T-cell (primary cell): Measurements from ENCODE around the gene RGS7. TPM values are rescaled to one million over a fixed set of nuclear protein-coding genes. Genes with fewer than 3 reads are reported as not detected.

Experiments
- ATAC-seq, 4 experiments: fragments of 200-7000 bp in 3 of 4; fragments of 150-1000 bp in 1 of 4; cut with Tn5 transposase; replicated peaks in 1 of 4; 1 replicate in 3 of 4; 2 replicates in 1 of 4; pipeline ENCODE4 v1.10.0; 2021; ENCODE audit warnings: moderate library complexity in 3 of 4, mild to moderate bottlenecking in 2 of 4, moderate number of reproducible peaks in 1 of 4
- CTCF ChIA-PET, 2 donors: fragments of 300-600 bp; sonication (Branson Sonifier 250); formaldehyde crosslinking; loops; one replicate each; lab custom pipeline; 2022; ENCODE audit warnings: antibody characterized with exemption in 2 of 2; lab: Charles Lee
- POLR2A ChIA-PET, 2 donors: fragments of 300-600 bp; sonication (Branson Sonifier 250); formaldehyde crosslinking; loops; one replicate each; lab custom pipeline; 2022; ENCODE audit warnings: antibody characterized with exemption in 2 of 2; lab: Charles Lee
- DNase-seq, 35 experiments: peaks; one replicate each; pipeline versions ENCODE4 v3.0.0 to v3.0.0-alpha.2; 2013 to 2023
- H3K27ac ChIP-seq: one replicate; pipeline ENCODE4 v1.5.1; 2013; ENCODE audit warnings: low read length
- H3K27me3 ChIP-seq, 2 experiments: replicated peaks in 1 of 2; 1 replicate in 1 of 2; 2 replicates in 1 of 2; pipeline versions ENCODE4 v1.6.1 to v1.7.0; 2013; ENCODE audit warnings: low read length in 1 of 2, mixed read lengths in 1 of 2; ENCODE audit not compliant: control insufficient read depth in 2 of 2, insufficient read depth in 2 of 2; ENCODE audit errors: extremely low read depth in 1 of 2
- H3K36me3 ChIP-seq, 2 donors: 1 replicate in 1 of 2; 2 replicates in 1 of 2; pipeline versions ENCODE4 v1.6.1 to v1.7.0; 2013; ENCODE audit warnings: low read length in 1 of 2; ENCODE audit not compliant: control insufficient read depth in 2 of 2, insufficient read depth in 1 of 2; ENCODE audit errors: extremely low read depth in 1 of 2
- H3K4me1 ChIP-seq, 2 experiments: 1 replicate in 1 of 2; 2 replicates in 1 of 2; pipeline versions ENCODE4 v1.6.1 to v1.7.0; 2013; ENCODE audit warnings: low read length in 2 of 2, mixed read lengths in 1 of 2; ENCODE audit not compliant: insufficient read depth in 2 of 2, control insufficient read depth in 1 of 2; ENCODE audit errors: extremely low read depth in 1 of 2
- H3K4me3 ChIP-seq, 2 donors: 1 replicate in 1 of 2; 2 replicates in 1 of 2; pipeline versions ENCODE4 v1.5.1 to v1.7.0; 2013; ENCODE audit warnings: mild to moderate bottlenecking in 2 of 2, low read length in 1 of 2, moderate library complexity in 1 of 2; ENCODE audit not compliant: control insufficient read depth in 1 of 2; ENCODE audit errors: extremely low read depth in 1 of 2
- H3K9me3 ChIP-seq: 2 replicates; pipeline ENCODE4 v1.7.0; 2013
- H3K27ac Mint-ChIP-seq, 2 donors: one replicate each; pipeline ENCODE4 v1.8.0; 2020 to 2021; ENCODE audit warnings: mild to moderate bottlenecking in 2 of 2, mixed read lengths in 2 of 2
- H3K27me3 Mint-ChIP-seq, 2 donors: one replicate each; pipeline ENCODE4 v1.8.0; 2021 to 2022; ENCODE audit warnings: mixed read lengths in 2 of 2
- H3K36me3 Mint-ChIP-seq: one replicate; pipeline ENCODE4 v1.8.0; 2021; ENCODE audit warnings: mixed read lengths
- H3K4me1 Mint-ChIP-seq, 3 donors: one replicate each; pipeline ENCODE4 v1.8.0; 2020 to 2022; ENCODE audit warnings: mixed read lengths in 3 of 3, mild to moderate bottlenecking in 1 of 3
- H3K4me3 Mint-ChIP-seq, 3 donors: one replicate each; pipeline ENCODE4 v1.8.0; 2020 to 2022; ENCODE audit warnings: mild to moderate bottlenecking in 3 of 3, mixed read lengths in 3 of 3, moderate library complexity in 3 of 3
- H3K9me3 Mint-ChIP-seq, 3 donors: one replicate each; pipeline ENCODE4 v1.8.0; 2020 to 2022; ENCODE audit warnings: mixed read lengths in 3 of 3
- WGBS: methylation state at CpG from one replicate; pipeline ENCODE4 v1.1.5; 2013; ENCODE audit warnings: missing lambda C conversion rate; ENCODE audit not compliant: insufficient coverage; 5-methylcytosine and 5-hydroxymethylcytosine counted together
- total RNA-seq, 35 experiments: library from RNA in 6 of 35; stranded (reverse) in 6 of 35; fragments of 120-200 nt in 1 of 35; gene quantifications; one replicate each; pipeline versions ENCODE4 v1.2.1 to v1.2.4 and lab custom pipeline; 2013 to 2026

RGS7 gene
- total RNA-seq, 5 donors from 2014 or later (not counting 1 experiment from before 2014, with no cell fraction given), result not detected

- H3K4me1 ChIP-seq, result no peaks in the 10 kb centered on the region
- Mint-ChIP-seq H3K4me1 (no peaks in the 10 kb centered on the region), H3K9me3 (peaks cover 5 to 12% (median 8%) of the 10 kb centered on the region in 3 donors), H3K36me3 (no peaks in the 10 kb centered on the region), H3K27me3 (no peaks in the 10 kb centered on the region), H3K4me3 (no peak overlapping the region), H3K27ac (no peak overlapping the region)
- CTCF ChIA-PET, result no interaction called here
- WGBS, result 100% methylated on average over 1 of the region's 4 CpGs
- H3K4me3 ChIP-seq, result no peak overlapping the region
- no peak for ATAC-seq
- no peaks in the 10 kb centered on the region for H3K27me3 ChIP-seq
- no peaks in the 10 kb centered on the region for H3K36me3 ChIP-seq
- H3K27ac ChIP-seq, result no peak overlapping the region
- H3K9me3 ChIP-seq, result no peaks in the 10 kb centered on the region
- no peak for DNase-seq
- POLR2A ChIA-PET, result no interaction called here
Measured at GRCh38 chr1:240928265-240928664, 428.7 kb downstream of the RGS7 start.

GRCh38 chr1:240927821-240928220 lies 429.2 kb downstream of the RGS7 start:
- no peaks in the 10 kb centered on the region for H3K27me3 Mint-ChIP-seq
- Histone ChIP-seq H3K27ac (no peak overlapping the region), H3K4me1 (no peaks in the 10 kb centered on the region), H3K27me3 (no peaks in the 10 kb centered on the region), H3K9me3 (no peaks in the 10 kb centered on the region), H3K4me3 (no peak overlapping the region), H3K36me3 (no peaks in the 10 kb centered on the region)
- ChIA-PET POLR2A (no interaction called here), CTCF (no interaction called here)
- no peak for ATAC-seq
- 100% methylated on average over 2 of the region's 3 CpGs for WGBS
- no peaks in the 10 kb centered on the region for H3K4me1 Mint-ChIP-seq
- H3K27ac Mint-ChIP-seq, result no peak overlapping the region
- H3K36me3 Mint-ChIP-seq, result no peaks in the 10 kb centered on the region
- H3K4me3 Mint-ChIP-seq, result no peak overlapping the region
- DNase-seq, result no peak
- H3K9me3 Mint-ChIP-seq, result peaks cover 7 to 12% (median 8%) of the 10 kb centered on the region in 3 donors

- CTCF ChIA-PET, result no interaction called here
- ATAC-seq (no peak), DNase-seq (no peak)
- peaks cover 8 to 15% (median 11%) of the 10 kb centered on the region in 3 donors for H3K9me3 Mint-ChIP-seq
- H3K27me3 Mint-ChIP-seq, result no peaks in the 10 kb centered on the region
- H3K36me3 Mint-ChIP-seq, result no peaks in the 10 kb centered on the region
- Histone ChIP-seq H3K27ac (no peak overlapping the region), H3K4me3 (no peak overlapping the region), H3K36me3 (no peaks in the 10 kb centered on the region), H3K9me3 (no peaks in the 10 kb centered on the region), H3K27me3 (no peaks in the 10 kb centered on the region), H3K4me1 (no peaks in the 10 kb centered on the region)
- no peak overlapping the region for H3K27ac Mint-ChIP-seq
- POLR2A ChIA-PET, result no interaction called here
- no CpG with 5 or more reads among the region's 4 CpGs for WGBS
- no peaks in the 10 kb centered on the region for H3K4me1 Mint-ChIP-seq
- H3K4me3 Mint-ChIP-seq, result no peak overlapping the region
Measured at GRCh38 chr1:240925273-240925672, 431.7 kb downstream of the RGS7 start.

- Mint-ChIP-seq H3K4me1 (no peaks in the 10 kb centered on the region), H3K27me3 (no peaks in the 10 kb centered on the region), H3K27ac (no peak overlapping the region), H3K4me3 (no peak overlapping the region), H3K9me3 (peaks cover 6 to 16% (median 11%) of the 10 kb centered on the region in 3 donors), H3K36me3 (no peaks in the 10 kb centered on the region)
- ChIA-PET POLR2A (no interaction called here), CTCF (no interaction called here)
- DNase-seq (no peak), ATAC-seq (no peak)
- no CpG with 5 or more reads among the region's 1 CpG for WGBS
- no peaks in the 10 kb centered on the region for H3K9me3 ChIP-seq
- no peaks in the 10 kb centered on the region for H3K4me1 ChIP-seq
- H3K36me3 ChIP-seq, result no peaks in the 10 kb centered on the region
- no peak overlapping the region for H3K27ac ChIP-seq
- no peaks in the 10 kb centered on the region for H3K27me3 ChIP-seq
- H3K4me3 ChIP-seq, result no peak overlapping the region
Measured at GRCh38 chr1:240917976-240918375, 439.0 kb downstream of the RGS7 start.

DNA sequence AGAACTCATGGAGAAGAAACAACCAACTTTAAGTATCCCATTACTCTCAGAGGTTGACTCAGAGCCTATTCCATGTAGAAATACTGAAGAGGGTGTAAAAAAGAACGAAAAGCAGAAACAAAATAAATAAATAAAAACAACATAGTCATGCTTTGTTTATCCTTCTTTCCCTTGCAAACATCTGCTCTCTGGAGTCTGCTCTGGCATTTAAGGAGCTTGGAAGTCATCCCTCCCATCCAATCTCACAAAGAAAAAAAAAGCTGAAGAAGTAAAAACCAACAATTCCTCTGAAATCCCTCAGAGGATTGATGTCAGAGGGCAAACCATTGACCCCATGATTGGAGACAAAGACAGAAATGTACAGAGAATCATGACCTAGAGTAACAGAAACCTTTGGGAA lies 442.5 kb downstream of the RGS7 start:
- WGBS, result no CpG with 5 or more reads among the region's 1 CpG
- ATAC-seq, result no peak
- Histone ChIP-seq H3K27ac (no peak overlapping the region), H3K4me1 (no peaks in the 10 kb centered on the region), H3K27me3 (no peaks in the 10 kb centered on the region), H3K4me3 (no peak overlapping the region), H3K9me3 (no peaks in the 10 kb centered on the region), H3K36me3 (no peaks in the 10 kb centered on the region)
- Mint-ChIP-seq H3K9me3 (peaks cover 4 to 14% (median 4%) of the 10 kb centered on the region in 3 donors), H3K36me3 (no peaks in the 10 kb centered on the region), H3K27ac (no peak overlapping the region), H3K4me3 (no peak overlapping the region), H3K4me1 (no peaks in the 10 kb centered on the region), H3K27me3 (no peaks in the 10 kb centered on the region)
- no peak for DNase-seq
- POLR2A ChIA-PET, result interaction anchor here in 1 of 2 donors (0.6 kb wide), 1 partner anchor 122 kb away, joined by 3 read pairs; no protein-coding TSS in a partner anchor
- CTCF ChIA-PET, result no interaction called here

GRCh38 chr1:240912821-240913220 lies 444.2 kb downstream of the RGS7 start:
- H3K27me3 Mint-ChIP-seq, result no peaks in the 10 kb centered on the region
- CTCF ChIA-PET, result no interaction called here
- Histone ChIP-seq H3K36me3 (no peaks in the 10 kb centered on the region), H3K9me3 (no peaks in the 10 kb centered on the region), H3K27me3 (no peaks in the 10 kb centered on the region), H3K27ac (no peak overlapping the region), H3K4me1 (no peaks in the 10 kb centered on the region), H3K4me3 (no peak overlapping the region)
- POLR2A ChIA-PET, result interaction anchor here in 1 of 2 donors (0.8 kb wide), 1 partner anchor 569 kb away, joined by 5 read pairs; no protein-coding TSS in a partner anchor
- WGBS, result no CpG with 5 or more reads among the region's 4 CpGs
- no peaks in the 10 kb centered on the region for H3K4me1 Mint-ChIP-seq
- DNase-seq (no peak), ATAC-seq (no peak)
- no peak overlapping the region for H3K4me3 Mint-ChIP-seq
- H3K36me3 Mint-ChIP-seq, result no peaks in the 10 kb centered on the region
- peaks cover 4 to 14% (median 7%) of the 10 kb centered on the region in 3 donors for H3K9me3 Mint-ChIP-seq
- no peak overlapping the region for H3K27ac Mint-ChIP-seq
